SK-N-SH (cell line): ENCODE measurements around the gene PRICKLE2. TPM values are rescaled to one million over a fixed set of nuclear protein-coding genes. Genes with fewer than 3 reads are reported as not detected.

Experiments used
- CTCF ChIA-PET: fragments of 300-600, 350-600 bp; formaldehyde crosslinking; extraction: SDS; loops from one replicate; lab custom pipeline; 2021; lab: Yijun Ruan, JAX
- POLR2A ChIA-PET: fragments of 350-600 bp; sonication (Branson Sonifier 250); formaldehyde crosslinking; extraction: SDS; loops from one replicate; lab custom pipeline; 2020; ENCODE audit warnings: antibody characterized with exemption, inconsistent platforms; lab: Yijun Ruan, JAX
- DNase-seq: peaks from one replicate; pipeline ENCODE4 v3.0.0; 2012
- H2AFZ ChIP-seq: fragments of 200-600 bp; sonication (generic); 2 replicates; pipeline ENCODE4 v1.8.1; 2016; ENCODE audit warnings: antibody characterized with exemption, mild to moderate bottlenecking, low read depth
- H3F3A ChIP-seq: fragments of 200-600 bp; sonication (generic); replicated peaks from 2 replicates; pipeline ENCODE3; 2016; ENCODE audit warnings: antibody characterized with exemption, mild to moderate bottlenecking; ENCODE audit not compliant: insufficient read depth
- H3K27ac ChIP-seq, 2 experiments: fragments of 200-500 bp in 1 of 2; fragments of 200-600 bp in 1 of 2; sonication (Bioruptor generic) in 1 of 2; sonication (generic), shearing (Covaris generic) in 1 of 2; 2 replicates each; pipeline versions ENCODE4 v1.5.1 to v1.6.1; 2014 to 2016; ENCODE audit warnings: low read depth in 2 of 2, inconsistent platforms in 1 of 2, low read length in 1 of 2, mild to moderate bottlenecking in 1 of 2, mixed read lengths in 1 of 2
- H3K27me3 ChIP-seq: fragments of 200-600 bp; sonication (generic), shearing (Covaris generic); 2 replicates; pipeline ENCODE4 v1.6.1; 2016; ENCODE audit warnings: mixed run types; ENCODE audit not compliant: insufficient read depth
- H3K36me3 ChIP-seq, 2 experiments: fragments of 200-500 bp in 1 of 2; fragments of 200-600 bp in 1 of 2; sonication (Bioruptor generic) in 1 of 2; sonication (generic) in 1 of 2; replicated peaks in 1 of 2; 2 replicates each; pipeline versions ENCODE3 to v1.5.1; 2014 to 2016; ENCODE audit warnings: low read length in 1 of 2, mild to moderate bottlenecking in 1 of 2; ENCODE audit not compliant: insufficient read depth in 2 of 2, control insufficient read depth in 1 of 2
- H3K4me1 ChIP-seq, 2 experiments: fragments of 200-500 bp in 1 of 2; fragments of 200-600 bp in 1 of 2; sonication (Bioruptor generic) in 1 of 2; sonication (generic), shearing (Covaris generic) in 1 of 2; 2 replicates each; pipeline versions ENCODE4 v1.5.1 to v1.6.1; 2014 to 2016; ENCODE audit warnings: low read depth in 1 of 2, low read length in 1 of 2, mixed run types in 1 of 2; ENCODE audit not compliant: insufficient read depth in 2 of 2, control insufficient read depth in 1 of 2
- H3K4me2 ChIP-seq: fragments of 200-600 bp; sonication (generic), shearing (Covaris generic); 2 replicates; pipeline ENCODE4 v1.6.1; 2017; ENCODE audit warnings: mixed run types
- H3K4me3 ChIP-seq, 2 experiments: fragments of 200-500 bp in 1 of 2; fragments of 200-600 bp in 1 of 2; sonication (Bioruptor generic) in 1 of 2; sonication (generic), shearing (Covaris generic) in 1 of 2; 2 replicates each; pipeline versions ENCODE4 v1.5.1 to v1.8.1; 2014 to 2016; ENCODE audit warnings: low read depth in 2 of 2, inconsistent platforms in 1 of 2, low read length in 1 of 2, mild to moderate bottlenecking in 1 of 2, mixed read lengths in 1 of 2, moderate library complexity in 1 of 2
- H3K79me2 ChIP-seq: fragments of 200-600 bp; sonication (generic); 2 replicates; pipeline ENCODE4 v1.8.1; 2017; ENCODE audit warnings: mild to moderate bottlenecking; ENCODE audit not compliant: insufficient read depth
- H3K9ac ChIP-seq: fragments of 200-600 bp; sonication (generic); 2 replicates; pipeline ENCODE4 v1.6.1; 2017; ENCODE audit warnings: mixed run types
- H3K9me2 ChIP-seq: fragments of 200-600 bp; sonication (generic); 2 replicates; pipeline ENCODE4 v1.6.1; 2017; ENCODE audit warnings: mixed run types
- H3K9me3 ChIP-seq: fragments of 200-600 bp; sonication (generic); 2 replicates; pipeline ENCODE4 v1.6.1; 2017; ENCODE audit warnings: mixed run types, mild to moderate bottlenecking, moderate library complexity
- H4K20me1 ChIP-seq: fragments of 200-600 bp; sonication (generic); 2 replicates; pipeline ENCODE4 v1.6.1; 2017; ENCODE audit warnings: mild to moderate bottlenecking, mixed run types; ENCODE audit not compliant: insufficient read depth
- ELF1 ChIP-seq: IDR thresholded peaks from 2 replicates; pipeline ENCODE4 v1.4.0; 2012
- EP300 ChIP-seq, 2 experiments: IDR thresholded peaks; 2 replicates each; pipeline versions ENCODE4 v1.4.0 to v1.6.1; 2012; ENCODE audit warnings: borderline replicate concordance in 1 of 2, low read depth in 1 of 2, low read length in 1 of 2
- FOSL2 ChIP-seq: IDR thresholded peaks from 2 replicates; pipeline ENCODE4 v1.4.0; 2012; ENCODE audit warnings: low read depth, mild to moderate bottlenecking, moderate library complexity, borderline replicate concordance
- IRF3 ChIP-seq: fragments of 150-350 bp; IDR thresholded peaks from 2 replicates; pipeline ENCODE4 v1.6.1; 2016; ENCODE audit warnings: mild to moderate bottlenecking, low read depth, low read length
- MEF2A ChIP-seq: IDR thresholded peaks from 2 replicates; pipeline ENCODE4 v1.4.0; 2012; ENCODE audit warnings: low read depth, borderline replicate concordance
- MXI1 ChIP-seq: IDR thresholded peaks from 2 replicates; pipeline ENCODE4 v1.6.1; 2012; ENCODE audit warnings: mild to moderate bottlenecking, low read depth, low read length, improper control_type of control experiment
- NFIC ChIP-seq: IDR thresholded peaks from 2 replicates; pipeline ENCODE4 v1.4.0; 2012; ENCODE audit warnings: borderline replicate concordance
- POLR2AphosphoS5 ChIP-seq: IDR thresholded peaks from 2 replicates; pipeline ENCODE4 v1.6.1; 2012; ENCODE audit warnings: low read depth, low read length
- RCOR1 ChIP-seq: fragments of 150-350 bp; IDR thresholded peaks from 2 replicates; pipeline ENCODE4 v1.6.1; 2017; ENCODE audit warnings: antibody characterized with exemption, low read length
- REST ChIP-seq: IDR thresholded peaks from 2 replicates; pipeline ENCODE4 v1.6.1; 2012; ENCODE audit warnings: mild to moderate bottlenecking, low read depth, low read length, moderate library complexity
- SMC3 ChIP-seq: IDR thresholded peaks from 2 replicates; pipeline ENCODE4 v1.6.1; 2012; ENCODE audit warnings: low read depth, low read length, improper control_type of control experiment
- TEAD4 ChIP-seq: IDR thresholded peaks from 2 replicates; pipeline ENCODE4 v1.4.0; 2012; ENCODE audit warnings: mild to moderate bottlenecking, borderline replicate concordance; ENCODE audit not compliant: insufficient read depth
- USF2 ChIP-seq: fragments of 150-350 bp; IDR thresholded peaks from 2 replicates; pipeline ENCODE4 v1.6.1; 2017; ENCODE audit warnings: antibody characterized with exemption, low read length, low read depth, borderline replicate concordance
- WGBS: methylation state at CpG from one replicate; pipeline ENCODE4 v1.1.6; 2017; ENCODE audit warnings: low lambda C conversion rate; 5-methylcytosine and 5-hydroxymethylcytosine counted together
- polyA plus RNA-seq, 3 experiments: library from polyadenylated mRNA; depleted of rRNA; stranded (reverse); fragments of >200 nt; gene quantifications; 2 replicates each; pipeline ENCODE4 v1.2.3, GENCODE V29; 2012
- TF ChIP-seq, protein P1 (sequence below): IDR thresholded peaks from 2 replicates; pipeline ENCODE4 v1.4.0; 2012; ENCODE audit warnings: low read depth

PRICKLE2 gene
- polyA plus RNA-seq, 1 of the 3 experiments (the other 2 are of a cell fraction), result 0.67 TPM

DNA sequence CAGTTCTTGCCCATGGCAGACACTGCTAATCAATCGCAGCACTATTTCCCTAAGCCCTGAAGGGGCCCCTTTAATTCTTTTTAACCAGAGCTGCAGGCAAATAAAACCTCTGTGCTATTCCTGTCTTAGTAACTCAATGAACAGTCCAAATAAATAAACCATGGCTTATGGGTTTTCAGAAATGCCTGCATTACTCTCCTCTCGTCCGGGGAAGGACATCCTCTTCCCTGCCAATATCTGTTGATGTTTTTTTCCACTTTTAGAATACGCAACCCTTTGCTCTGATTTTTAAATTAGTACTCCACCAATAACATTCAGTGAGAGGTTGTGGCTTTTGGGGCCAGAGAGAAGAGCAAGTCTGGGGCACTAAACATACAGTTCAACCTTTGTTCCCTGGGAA, 35.2 kb upstream of the PRICKLE2 start:
- ChIA-PET CTCF (no interaction called here), POLR2A (no interaction called here)
- no peak overlapping the region for H3K27ac ChIP-seq
- no peaks in the 10 kb centered on the region for H3K9me3 ChIP-seq
- no peaks in the 10 kb centered on the region for H3K9me2 ChIP-seq
- peaks cover 18% of the 10 kb centered on the region for H3F3A ChIP-seq
- no peak for TF ChIP-seq IRF3
- no peak overlapping the region for H3K9ac ChIP-seq
- no peaks in the 10 kb centered on the region for H3K79me2 ChIP-seq
- H2AFZ ChIP-seq, result no peak overlapping the region
- H3K4me1 ChIP-seq, result peaks cover 14 to 15% of the 10 kb centered on the region in 2 experiments
- H3K27me3 ChIP-seq, result no peaks in the 10 kb centered on the region
- H3K4me2 ChIP-seq, result no peak overlapping the region
- DNase-seq, result no peak
- WGBS, result 97% methylated on average over 4 of the region's 4 CpGs
- no peaks in the 10 kb centered on the region for H3K36me3 ChIP-seq
- H3K4me3 ChIP-seq, result no peak overlapping the region
- no peaks in the 10 kb centered on the region for H4K20me1 ChIP-seq

- peaks cover 7 to 10% of the 10 kb centered on the region in 2 experiments for H3K4me1 ChIP-seq
- TF ChIP-seq ELF1 (no peak), RCOR1 (no peak)
- no peak for DNase-seq
- no peak overlapping the region for H2AFZ ChIP-seq
- H3K79me2 ChIP-seq, result no peaks in the 10 kb centered on the region
- H3K27me3 ChIP-seq, result no peaks in the 10 kb centered on the region
- WGBS, result 80% methylated on average over 2 of the region's 2 CpGs
- no peaks in the 10 kb centered on the region for H4K20me1 ChIP-seq
- no peak overlapping the region for H3K9ac ChIP-seq
- H3K4me2 ChIP-seq, result no peak overlapping the region
- H3K36me3 ChIP-seq, result no peaks in the 10 kb centered on the region
- CTCF ChIA-PET, result no interaction called here
- no peak overlapping the region for H3K4me3 ChIP-seq
- POLR2A ChIA-PET, result no interaction called here
- H3K9me2 ChIP-seq, result no peaks in the 10 kb centered on the region
- H3K9me3 ChIP-seq, result no peaks in the 10 kb centered on the region
- no peak overlapping the region for H3K27ac ChIP-seq
- peaks cover 10% of the 10 kb centered on the region for H3F3A ChIP-seq
Measured at GRCh38 chr3:64259636-64260035, 34.4 kb upstream of the PRICKLE2 start.

DNA sequence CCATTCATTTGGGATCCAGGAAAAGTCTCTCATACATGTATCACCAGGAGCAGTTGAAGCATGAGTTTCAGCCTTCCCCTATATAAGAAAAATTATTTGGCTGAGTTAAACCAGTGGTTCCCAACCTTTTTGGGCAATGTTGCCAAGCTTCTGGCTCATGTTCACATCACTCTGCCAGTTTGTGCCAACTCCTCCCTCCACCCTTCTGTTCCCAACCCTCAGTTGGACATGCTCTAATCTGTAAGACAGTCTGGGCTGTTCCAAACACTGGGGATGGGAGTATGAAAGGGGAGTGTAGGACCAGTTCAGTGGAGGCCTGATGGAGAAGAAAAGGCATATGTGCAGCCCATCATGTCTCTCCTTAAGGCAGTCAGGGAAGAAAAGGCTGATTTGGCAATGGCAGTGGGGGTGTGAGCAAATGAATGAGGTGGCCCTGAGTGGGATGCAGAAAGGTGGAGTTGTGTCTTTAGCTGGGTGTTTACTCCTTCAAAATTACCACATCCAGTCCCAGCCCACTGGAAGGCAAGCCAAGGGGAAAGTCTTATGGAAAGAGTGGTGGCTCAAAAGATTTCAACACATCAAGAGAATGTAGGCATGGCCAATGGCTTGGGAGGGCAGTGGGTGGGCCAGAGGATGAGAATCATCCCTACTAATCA, 32.0 kb upstream of the PRICKLE2 start:
- Histone ChIP-seq H2AFZ (no peak overlapping the region), H3K4me3 (no peak overlapping the region), H3K79me2 (no peaks in the 10 kb centered on the region), H3K9me2 (no peaks in the 10 kb centered on the region), H3K27me3 (no peaks in the 10 kb centered on the region), H3K4me1 (no peaks in the 10 kb centered on the region; a peak in 1 of 4 replicates), H4K20me1 (no peaks in the 10 kb centered on the region), H3K9ac (no peak overlapping the region), H3F3A (no peaks in the 10 kb centered on the region), H3K27ac (no peak overlapping the region), H3K4me2 (no peak overlapping the region), H3K36me3 (no peaks in the 10 kb centered on the region), H3K9me3 (no peaks in the 10 kb centered on the region)
- CTCF ChIA-PET, result interaction anchor here (0.6 kb wide), 1 partner anchor 143 kb away, joined by 3 read pairs; no protein-coding TSS in a partner anchor
- no peak for DNase-seq
- POLR2A ChIA-PET, result no interaction called here
- TF ChIP-seq EP300 (IDR thresholded peaks at IDR 0.05; ENCODE audit: borderline replicate concordance in 1 of 2, low read depth in 1 of 2, low read length in 1 of 2), result no peak
- no peak for TF ChIP-seq SMC3
- no peak for TF ChIP-seq NFIC
- no peak for TF ChIP-seq REST
- no peak for TF ChIP-seq ELF1
- TF ChIP-seq MEF2A, result no peak
- TF ChIP-seq FOSL2, result no peak
- TF ChIP-seq POLR2AphosphoS5, result no peak
- TF ChIP-seq, protein P1, sequence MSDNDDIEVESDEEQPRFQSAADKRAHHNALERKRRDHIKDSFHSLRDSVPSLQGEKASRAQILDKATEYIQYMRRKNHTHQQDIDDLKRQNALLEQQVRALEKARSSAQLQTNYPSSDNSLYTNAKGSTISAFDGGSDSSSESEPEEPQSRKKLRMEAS, result no peak
- no peak for TF ChIP-seq TEAD4
- no peak for TF ChIP-seq USF2
- no peak for TF ChIP-seq MXI1
